Upper lobe of left lung (tissue), 6 donors: ENCODE measurements around the gene ATCAY. TPM values are rescaled to one million over a fixed set of nuclear protein-coding genes. Genes with fewer than 3 reads are reported as not detected.

Experiments
- ATAC-seq, 2 donors: fragments of 200-7000 bp; cut with Tn5 transposase; one replicate each; pipeline ENCODE4 v1.9.1; 2022; ENCODE audit warnings: mild to moderate bottlenecking in 2 of 2, moderate library complexity in 2 of 2; ENCODE audit not compliant: low FRiP score in 2 of 2
- DNase-seq, 2 donors: peaks; one replicate each; pipeline ENCODE4 v3.0.0-alpha.2; 2019 to 2020
- H3K27ac ChIP-seq, 4 donors: fragments of 200-600 bp; sonication (generic); one replicate each; pipeline ENCODE4 v1.5.1; 2016 to 2019
- H3K27me3 ChIP-seq, 4 donors: fragments of 200-600 bp; sonication (generic); one replicate each; pipeline ENCODE4 v1.5.1; 2017 to 2019
- H3K36me3 ChIP-seq, 4 donors: fragments of 200-600 bp; sonication (generic); one replicate each; pipeline ENCODE4 v1.5.1; 2016 to 2019
- H3K4me1 ChIP-seq, 4 donors: fragments of 200-600 bp; sonication (generic); one replicate each; pipeline ENCODE4 v1.5.1; 2018 to 2019
- H3K4me3 ChIP-seq, 4 donors: fragments of 200-600 bp; sonication (generic); one replicate each; pipeline ENCODE4 v1.5.1; 2017 to 2019; ENCODE audit warnings: mild to moderate bottlenecking in 2 of 4, moderate library complexity in 1 of 4
- H3K9me3 ChIP-seq, 4 donors: fragments of 200-600 bp; sonication (generic); one replicate each; pipeline ENCODE4 v1.5.1; 2018 to 2019
- CTCF ChIP-seq, 6 experiments: fragments of 450-650 bp in 4 of 6; fragments of 200-600 bp in 2 of 6; sonication (generic) in 2 of 6; IDR thresholded peaks; one replicate each; pipeline ENCODE4 v1.5.1; 2016 to 2019; ENCODE audit warnings: antibody characterized with exemption in 6 of 6
- EP300 ChIP-seq, 4 donors: sonication (generic); formaldehyde crosslinking; IDR thresholded peaks; one replicate each; pipeline ENCODE4 v1.5.1; 2017; ENCODE audit warnings: antibody characterized with exemption in 4 of 4, control low read depth in 2 of 4
- POLR2A ChIP-seq, 4 donors: fragments of 450-650 bp; IDR thresholded peaks; one replicate each; pipeline ENCODE4 v1.5.1; 2016 to 2017; ENCODE audit warnings: antibody characterized with exemption in 4 of 4, mild to moderate bottlenecking in 2 of 4
- POLR2AphosphoS5 ChIP-seq, 2 donors: sonication (generic); formaldehyde crosslinking; IDR thresholded peaks; one replicate each; pipeline ENCODE4 v1.5.1; 2017; ENCODE audit warnings: antibody characterized with exemption in 2 of 2
- WGBS, 2 donors: methylation state at CpG; one replicate each; pipeline ENCODE4 v1.1.5; 2017 to 2018; 5-methylcytosine and 5-hydroxymethylcytosine counted together
- total RNA-seq, 6 donors: library from RNA; depleted of rRNA in 4 of 6; stranded (reverse); fragments of >200 nt in 4 of 6; gene quantifications; one replicate each; pipeline versions ENCODE4 v1.1.0 to v1.2.1, GENCODE V29; 2016 to 2021
- donor health status: DM: no; HTN: no; CAD: no; lungs with moderate emphysema.
- donor health status: DM: no; HTN: yes; CAD: no; lungs with severe emphysema.

Gene ATCAY
- total RNA-seq, 6 donors from 2014 or later, result not detected

- Histone ChIP-seq H3K9me3 (no peaks in the 10 kb centered on the region), H3K36me3 (no peaks in the 10 kb centered on the region), H3K27ac (no peak overlapping the region), H3K27me3 (no peaks in the 10 kb centered on the region), H3K4me1 (no peaks in the 10 kb centered on the region), H3K4me3 (no peak overlapping the region)
- DNase-seq (no peak), ATAC-seq (no peak)
- TF ChIP-seq CTCF (IDR thresholded peaks at IDR 0.05) (no peak), EP300 (IDR thresholded peaks at IDR 0.05) (no peak), POLR2AphosphoS5 (IDR thresholded peaks at IDR 0.05) (no peak), POLR2A (IDR thresholded peaks at IDR 0.05) (no peak)
- WGBS, 2 donors, result 92 to 94% methylated on average over 8 of the region's 8 CpGs
These were observed 23.7 kb downstream of the ATCAY start for GRCh38 chr19:3904233-3904632.

GRCh38 chr19:3907626-3908265 lies 27.3 kb downstream of the ATCAY start:
- Histone ChIP-seq H3K27me3 (no peaks in the 10 kb centered on the region), H3K36me3 (no peaks in the 10 kb centered on the region), H3K27ac (no peak overlapping the region), H3K4me1 (no peaks in the 10 kb centered on the region), H3K4me3 (no peak overlapping the region), H3K9me3 (peaks cover 0 to 11% (median 7%) of the 10 kb centered on the region in 4 donors)
- TF ChIP-seq POLR2A (IDR thresholded peaks at IDR 0.05) (no peak), CTCF (IDR thresholded peaks at IDR 0.05) (no peak), POLR2AphosphoS5 (IDR thresholded peaks at IDR 0.05) (no peak), EP300 (IDR thresholded peaks at IDR 0.05) (no peak)
- peak in 1 of 2 donors; percentile 7 for ATAC-seq
- peak in 1 of 2 donors; percentile 79 for DNase-seq
- 87 to 88% methylated on average over 34 to 48 of the region's 50 CpGs for WGBS, 2 donors

- WGBS, 2 donors, result 69 to 70% methylated on average over 10 to 13 of the region's 14 CpGs
- ATAC-seq (no peak), DNase-seq (no peak)
- Histone ChIP-seq H3K27ac (no peak overlapping the region), H3K4me3 (no peak overlapping the region), H3K36me3 (no peaks in the 10 kb centered on the region), H3K27me3 (no peaks in the 10 kb centered on the region), H3K4me1 (no peaks in the 10 kb centered on the region), H3K9me3 (peaks cover 0 to 11% (median 7%) of the 10 kb centered on the region in 4 donors)
- TF ChIP-seq CTCF (IDR thresholded peaks at IDR 0.05) (no peak), EP300 (IDR thresholded peaks at IDR 0.05) (no peak), POLR2A (IDR thresholded peaks at IDR 0.05) (no peak), POLR2AphosphoS5 (IDR thresholded peaks at IDR 0.05) (no peak)
These were observed 28.0 kb downstream of the ATCAY start for GRCh38 chr19:3908266-3909054.

GRCh38 chr19:3910105-3910504 lies 29.6 kb downstream of the ATCAY start:
- H3K4me1 ChIP-seq, result no peaks in the 10 kb centered on the region
- DNase-seq (no peak), ATAC-seq (no peak)
- TF ChIP-seq EP300 (IDR thresholded peaks at IDR 0.05), result no peak
- no peak for TF ChIP-seq CTCF (IDR thresholded peaks at IDR 0.05)
- no peak for TF ChIP-seq POLR2A (IDR thresholded peaks at IDR 0.05)
- no peak for TF ChIP-seq POLR2AphosphoS5 (IDR thresholded peaks at IDR 0.05)
- WGBS, 2 donors, result 100% methylated on average over 1 of the region's 1 CpG
- no peaks in the 10 kb centered on the region for H3K27me3 ChIP-seq
- H3K4me3 ChIP-seq, result no peak overlapping the region
- peaks cover 0 to 11% (median 7%) of the 10 kb centered on the region in 4 donors for H3K9me3 ChIP-seq
- H3K27ac ChIP-seq, result no peak overlapping the region
- no peaks in the 10 kb centered on the region for H3K36me3 ChIP-seq
